Panc1 (cell line): ENCODE results near the gene TMEM203. TPM values are rescaled to one million over a fixed set of nuclear protein-coding genes. Genes with fewer than 3 reads are reported as not detected.

Experiments used
- ATAC-seq: fragments of 200-7000 bp; cut with Tn5 transposase; 2 replicates; pipeline ENCODE4 v1.9.1; 2020; ENCODE audit warnings: mild to moderate bottlenecking, moderate library complexity
- BruUV-seq: library from RNA; stranded (reverse); fragments of 400-500 nt; replicated peaks from 2 replicates; lab custom pipeline; 2021; lab: Mats Ljungman, UMichigan
- CTCF ChIA-PET: fragments of 300-600 bp; sonication (Branson Sonifier 250); formaldehyde crosslinking; loops from one replicate; lab custom pipeline; 2022; ENCODE audit warnings: antibody characterized with exemption; lab: Charles Lee
- POLR2A ChIA-PET: fragments of 300-600 bp; sonication (Branson Sonifier 250); formaldehyde crosslinking; loops from one replicate; lab custom pipeline; 2022; ENCODE audit warnings: antibody characterized with exemption; lab: Charles Lee
- DNase-seq: peaks from one replicate; pipeline ENCODE4 v3.0.0-alpha.2; 2010; ENCODE audit warnings: low read depth, low spot score
- H3K27ac ChIP-seq: 2 replicates; pipeline ENCODE4 v1.5.1; 2011; ENCODE audit warnings: mild to moderate bottlenecking, low read length, inconsistent platforms
- H3K27me3 ChIP-seq: fragments of 200-500 bp; sonication (Bioruptor generic); 2 replicates; pipeline ENCODE4 v1.6.0; 2014; ENCODE audit warnings: low read length, inconsistent platforms; ENCODE audit not compliant: control insufficient read depth, insufficient read depth
- H3K36me3 ChIP-seq: fragments of 200-500 bp; sonication (Bioruptor generic); 2 replicates; pipeline ENCODE4 v1.5.1; 2014; ENCODE audit warnings: inconsistent platforms, mild to moderate bottlenecking, low read length, moderate library complexity; ENCODE audit not compliant: control insufficient read depth, insufficient read depth
- H3K4me1 ChIP-seq: 2 replicates; pipeline ENCODE4 v1.5.1; 2011; ENCODE audit warnings: inconsistent platforms, mild to moderate bottlenecking, low read length, moderate library complexity; ENCODE audit not compliant: control insufficient read depth, insufficient read depth
- H3K4me3 ChIP-seq, 2 experiments: 2 replicates each; pipeline ENCODE4 v1.5.1; 2011 to 2012; ENCODE audit warnings: low read depth in 2 of 2, low read length in 2 of 2, mild to moderate bottlenecking in 2 of 2, inconsistent platforms in 1 of 2, moderate library complexity in 1 of 2
- H3K9me3 ChIP-seq: fragments of 200-500 bp; sonication (Bioruptor generic); 2 replicates; pipeline ENCODE4 v1.5.1; 2014; ENCODE audit warnings: low read depth, mild to moderate bottlenecking, inconsistent platforms, low read length, moderate library complexity; ENCODE audit not compliant: control insufficient read depth, insufficient read depth
- POLR2AphosphoS5 ChIP-seq: IDR thresholded peaks from 2 replicates; pipeline ENCODE4 v1.6.1; 2012; ENCODE audit warnings: mild to moderate bottlenecking, low read depth, low read length, moderate library complexity
- SIN3A ChIP-seq: IDR thresholded peaks from 2 replicates; pipeline ENCODE4 v1.6.1; 2012; ENCODE audit warnings: low read depth, mild to moderate bottlenecking, low read length, moderate library complexity, borderline replicate concordance; ENCODE audit not compliant: insufficient read depth
- TCF7L2 ChIP-seq: IDR thresholded peaks from 2 replicates; pipeline ENCODE4 v1.6.1; 2011; ENCODE audit warnings: mild to moderate bottlenecking, low read depth, low read length, inconsistent platforms
- in situ Hi-C: cut with HindIII; loops from 2 replicates; pipeline ENCODE4 v1.10.0; 2016; ENCODE audit warnings: low sequenced_read_pairs, low pct_unique_long_range_greater_than_20kb
- intact Hi-C: fragments of 100-400 bp; cut with micrococcal nuclease; formaldehyde crosslinking; loops from one replicate; pipeline ENCODE4 v1.10.0; 2022; ENCODE audit not compliant: unreplicated experiment
- total RNA-seq: library from RNA; stranded (reverse); gene quantifications from one replicate; pipeline ENCODE4 v1.2.1, GENCODE V29; 2021; ENCODE audit not compliant: unreplicated experiment
- TF ChIP-seq, protein P1 (sequence below): fragments of 450-650 bp; IDR thresholded peaks from 2 replicates; pipeline ENCODE4 v1.5.1; 2017; ENCODE audit warnings: mild to moderate bottlenecking
- TF ChIP-seq, protein P2 (sequence below), 2 experiments: IDR thresholded peaks; 2 replicates each; pipeline ENCODE4 v1.6.1; 2011 to 2012; ENCODE audit warnings: low read depth in 2 of 2, control low read depth in 1 of 2, low read length in 1 of 2, mild to moderate bottlenecking in 1 of 2, moderate library complexity in 1 of 2; ENCODE audit not compliant: insufficient read depth in 1 of 2

Gene TMEM203
- total RNA-seq, 1 experiment from 2014 or later, result 25.4 TPM

DNA sequence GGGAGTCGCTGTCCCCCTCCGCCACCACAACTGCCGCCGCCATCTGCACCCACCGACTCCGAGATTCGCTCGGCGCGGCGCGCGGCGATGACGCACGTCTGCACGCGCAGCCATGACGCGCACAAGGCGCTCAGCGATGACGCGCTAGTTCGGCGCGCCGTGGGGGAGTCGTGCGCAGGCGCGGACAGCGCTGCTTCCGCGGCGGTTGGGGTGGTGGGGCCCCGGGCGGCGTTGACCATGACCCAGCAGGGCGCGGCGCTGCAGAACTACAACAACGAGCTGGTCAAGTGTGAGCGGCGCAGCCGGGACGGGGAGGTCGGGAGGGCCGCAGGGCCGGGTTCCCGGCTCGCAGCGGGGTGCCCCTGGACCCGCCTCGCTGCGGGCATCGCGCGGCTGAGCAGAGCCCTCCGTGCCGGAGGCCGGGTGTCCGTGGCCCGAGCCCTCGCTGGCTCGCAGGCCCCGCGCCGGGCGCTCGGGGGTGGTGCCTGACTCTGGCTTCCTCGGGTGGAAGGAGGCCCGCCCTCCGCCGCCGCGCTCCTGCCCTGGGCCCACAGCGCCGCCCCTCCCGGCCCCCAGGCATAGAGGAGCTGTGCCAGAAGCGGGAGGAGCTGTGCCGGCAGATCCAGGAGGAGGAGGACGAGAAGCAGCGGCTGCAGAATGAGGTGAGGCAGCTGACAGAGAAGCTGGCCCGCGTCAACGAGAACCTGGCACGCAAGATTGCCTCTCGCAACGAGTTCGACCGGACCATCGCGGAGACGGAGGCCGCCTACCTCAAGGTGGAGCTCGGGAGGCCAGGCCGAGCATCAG, 16.8 kb downstream of the TMEM203 start, which contains the start of the genes ANAPC2 and SSNA1:
TSS of gene ANAPC2 (minus strand) at position 71 of the 807 bp plus-strand sequence. CDS start at position 43, 28 bp downstream.
TSS of gene SSNA1 (plus strand) at position 187 of the 807 bp plus-strand sequence. CDS start at position 238, 51 bp downstream.
- DNase-seq (peak; percentile 55), ATAC-seq (peak; percentile 88)
- no peaks in the 10 kb centered on the region; the same call in 1 of the 2 replicates for H3K36me3 ChIP-seq
- intact Hi-C loops (no loop called here), in situ Hi-C loops (no loop called here)
- H3K27me3 ChIP-seq, result no peaks in the 10 kb centered on the region
- H3K4me1 ChIP-seq, result peaks cover 28% of the 10 kb centered on the region
- ChIA-PET CTCF (interaction anchor here (1.1 to 1.2 kb wide), 2 partner anchors 10 to 14 kb away, joined by 3 to 4 read pairs; no protein-coding TSS in a partner anchor), POLR2A (interaction anchor here (0.6 kb wide), 1 partner anchor 13 kb away, joined by 3 read pairs; no protein-coding TSS in a partner anchor)
- H3K9me3 ChIP-seq, result no peaks in the 10 kb centered on the region
- H3K27ac ChIP-seq, result peak within 1 kb of the TSS; percentile 74
- BruUV-seq, result TSS peak; percentile 98
- H3K4me3 ChIP-seq, result peak within 1 kb of the TSS; percentile 88 to 89
- TF ChIP-seq, protein P1, sequence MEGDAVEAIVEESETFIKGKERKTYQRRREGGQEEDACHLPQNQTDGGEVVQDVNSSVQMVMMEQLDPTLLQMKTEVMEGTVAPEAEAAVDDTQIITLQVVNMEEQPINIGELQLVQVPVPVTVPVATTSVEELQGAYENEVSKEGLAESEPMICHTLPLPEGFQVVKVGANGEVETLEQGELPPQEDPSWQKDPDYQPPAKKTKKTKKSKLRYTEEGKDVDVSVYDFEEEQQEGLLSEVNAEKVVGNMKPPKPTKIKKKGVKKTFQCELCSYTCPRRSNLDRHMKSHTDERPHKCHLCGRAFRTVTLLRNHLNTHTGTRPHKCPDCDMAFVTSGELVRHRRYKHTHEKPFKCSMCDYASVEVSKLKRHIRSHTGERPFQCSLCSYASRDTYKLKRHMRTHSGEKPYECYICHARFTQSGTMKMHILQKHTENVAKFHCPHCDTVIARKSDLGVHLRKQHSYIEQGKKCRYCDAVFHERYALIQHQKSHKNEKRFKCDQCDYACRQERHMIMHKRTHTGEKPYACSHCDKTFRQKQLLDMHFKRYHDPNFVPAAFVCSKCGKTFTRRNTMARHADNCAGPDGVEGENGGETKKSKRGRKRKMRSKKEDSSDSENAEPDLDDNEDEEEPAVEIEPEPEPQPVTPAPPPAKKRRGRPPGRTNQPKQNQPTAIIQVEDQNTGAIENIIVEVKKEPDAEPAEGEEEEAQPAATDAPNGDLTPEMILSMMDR, result peak; percentile 60; the same call in 1 of the 2 replicates
- TF ChIP-seq, protein P2, sequence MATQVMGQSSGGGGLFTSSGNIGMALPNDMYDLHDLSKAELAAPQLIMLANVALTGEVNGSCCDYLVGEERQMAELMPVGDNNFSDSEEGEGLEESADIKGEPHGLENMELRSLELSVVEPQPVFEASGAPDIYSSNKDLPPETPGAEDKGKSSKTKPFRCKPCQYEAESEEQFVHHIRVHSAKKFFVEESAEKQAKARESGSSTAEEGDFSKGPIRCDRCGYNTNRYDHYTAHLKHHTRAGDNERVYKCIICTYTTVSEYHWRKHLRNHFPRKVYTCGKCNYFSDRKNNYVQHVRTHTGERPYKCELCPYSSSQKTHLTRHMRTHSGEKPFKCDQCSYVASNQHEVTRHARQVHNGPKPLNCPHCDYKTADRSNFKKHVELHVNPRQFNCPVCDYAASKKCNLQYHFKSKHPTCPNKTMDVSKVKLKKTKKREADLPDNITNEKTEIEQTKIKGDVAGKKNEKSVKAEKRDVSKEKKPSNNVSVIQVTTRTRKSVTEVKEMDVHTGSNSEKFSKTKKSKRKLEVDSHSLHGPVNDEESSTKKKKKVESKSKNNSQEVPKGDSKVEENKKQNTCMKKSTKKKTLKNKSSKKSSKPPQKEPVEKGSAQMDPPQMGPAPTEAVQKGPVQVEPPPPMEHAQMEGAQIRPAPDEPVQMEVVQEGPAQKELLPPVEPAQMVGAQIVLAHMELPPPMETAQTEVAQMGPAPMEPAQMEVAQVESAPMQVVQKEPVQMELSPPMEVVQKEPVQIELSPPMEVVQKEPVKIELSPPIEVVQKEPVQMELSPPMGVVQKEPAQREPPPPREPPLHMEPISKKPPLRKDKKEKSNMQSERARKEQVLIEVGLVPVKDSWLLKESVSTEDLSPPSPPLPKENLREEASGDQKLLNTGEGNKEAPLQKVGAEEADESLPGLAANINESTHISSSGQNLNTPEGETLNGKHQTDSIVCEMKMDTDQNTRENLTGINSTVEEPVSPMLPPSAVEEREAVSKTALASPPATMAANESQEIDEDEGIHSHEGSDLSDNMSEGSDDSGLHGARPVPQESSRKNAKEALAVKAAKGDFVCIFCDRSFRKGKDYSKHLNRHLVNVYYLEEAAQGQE (IDR thresholded peaks at IDR 0.05; ENCODE audit: insufficient read depth in 1 of 2, low read depth in 2 of 2, low read length in 1 of 2), result 0 out of 4 replicates have a peak, but pooled peaks of 1 of the 2 experiments have one; percentile 54
- TF ChIP-seq TCF7L2, result no peak
- peak; percentile 89 for TF ChIP-seq POLR2AphosphoS5
- peak; percentile 84; the same call in 1 of the 2 replicates for TF ChIP-seq SIN3A

DNA sequence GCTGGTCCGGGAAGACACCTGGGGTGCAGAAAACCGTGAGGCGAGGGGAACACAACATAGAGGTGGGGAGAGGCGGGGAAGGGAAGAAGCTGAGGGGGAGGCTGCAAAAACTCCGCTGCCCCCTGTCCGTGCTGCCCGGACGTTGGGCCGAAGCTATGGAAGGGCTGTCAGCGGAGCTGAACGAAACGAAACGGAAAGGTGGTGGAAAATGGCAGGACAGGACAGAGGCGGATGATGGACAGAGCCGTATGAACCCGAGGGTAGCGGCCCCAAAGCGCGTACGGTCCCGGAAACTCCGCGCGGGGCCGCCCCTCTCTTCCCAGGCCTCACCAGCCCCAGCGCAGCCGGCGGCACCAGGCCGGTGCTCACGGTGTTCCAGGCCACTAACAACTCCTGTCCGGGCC, 17.4 kb downstream of the TMEM203 start:
- Histone ChIP-seq H3K36me3 (no peaks in the 10 kb centered on the region; the same call in 1 of the 2 replicates), H3K9me3 (no peaks in the 10 kb centered on the region), H3K4me1 (peaks cover 23% of the 10 kb centered on the region), H3K27me3 (no peaks in the 10 kb centered on the region), H3K27ac (peak overlapping the region; percentile 74), H3K4me3 (peak overlapping the region; percentile 88 to 89)
- ChIA-PET POLR2A (no interaction called here), CTCF (no interaction called here)
- no TSS peak for BruUV-seq
- intact Hi-C loops (no loop called here), in situ Hi-C loops (no loop called here)
- TF ChIP-seq, protein P1, result no peak
- TF ChIP-seq TCF7L2, result no peak
- TF ChIP-seq SIN3A, result no peak
- TF ChIP-seq, protein P2 (IDR thresholded peaks at IDR 0.05; ENCODE audit: insufficient read depth in 1 of 2, low read depth in 2 of 2, low read length in 1 of 2), result no peak
- TF ChIP-seq POLR2AphosphoS5, result no peak
- DNase-seq, result no peak
- ATAC-seq, result peak; percentile 7
